Amniotic stem cell (primary cell): ENCODE measurements around the gene PRDM15.

Experiments used
- DNase-seq: peaks from one replicate; lab custom pipeline; 2025; lab: John Stamatoyannopoulos, UW

Gene PRDM15

GRCh38 chr21:41907496-41908258, 28.5 kb upstream of the PRDM15 start:
- no peak for DNase-seq

- no peak for DNase-seq
Measured at GRCh38 chr21:41906770-41907169, 27.6 kb upstream of the PRDM15 start.

GRCh38 chr21:41903559-41904351, 24.6 kb upstream of the PRDM15 start:
- DNase-seq: no peak

GRCh38 chr21:41902946-41903345, 23.8 kb upstream of the PRDM15 start:
- DNase-seq: no peak

GRCh38 chr21:41901782-41902181, 22.6 kb upstream of the PRDM15 start:
- no peak for DNase-seq

GRCh38 chr21:41901099-41901498, 22.0 kb upstream of the PRDM15 start:
- no peak for DNase-seq

- DNase-seq: no peak
Measured at GRCh38 chr21:41900401-41900800, 21.3 kb upstream of the PRDM15 start.

- DNase-seq: no peak
Measured at GRCh38 chr21:41899426-41900202, 20.5 kb upstream of the PRDM15 start.

- DNase-seq: no peak
Measured at GRCh38 chr21:41898998-41899397, 19.9 kb upstream of the PRDM15 start.

GRCh38 chr21:41897700-41898099, 18.6 kb upstream of the PRDM15 start:
- DNase-seq: no peak

- no peak for DNase-seq
Measured at GRCh38 chr21:41897047-41897669, 18.0 kb upstream of the PRDM15 start.

- DNase-seq: no peak
Measured at GRCh38 chr21:41895643-41896493, 16.7 kb upstream of the PRDM15 start.

- peak; percentile 49 for DNase-seq
Measured at GRCh38 chr21:41894922-41895557, 15.9 kb upstream of the PRDM15 start.

- no peak for DNase-seq
Measured at GRCh38 chr21:41894511-41894910, 15.4 kb upstream of the PRDM15 start.

- DNase-seq: no peak
Measured at GRCh38 chr21:41892726-41893125, 13.6 kb upstream of the PRDM15 start.

- no peak for DNase-seq
Measured at GRCh38 chr21:41891132-41891531, 12.0 kb upstream of the PRDM15 start.

- no peak for DNase-seq
Measured at GRCh38 chr21:41890355-41890754, 11.2 kb upstream of the PRDM15 start.

GRCh38 chr21:41888749-41889376, 9.7 kb upstream of the PRDM15 start:
- no peak for DNase-seq

- no peak for DNase-seq
Measured at GRCh38 chr21:41887667-41888066, 8.5 kb upstream of the PRDM15 start.

GRCh38 chr21:41886328-41886727, 7.2 kb upstream of the PRDM15 start:
- no peak for DNase-seq
